H1 (cell line): ENCODE results near the gene NFIX. TPM values are rescaled to one million over a fixed set of nuclear protein-coding genes. Genes with fewer than 3 reads are reported as not detected.
A peak's percentile ranks its signal among the peaks of the same experiment; 100 is the strongest.

Experiments
- CTCF ChIA-PET: fragments of 300-600 bp; sonication (Branson Sonifier 250); formaldehyde crosslinking; loops from one replicate; lab custom pipeline; 2021; ENCODE audit not compliant: partially characterized antibody; lab: Charles Lee
- POLR2A ChIA-PET: fragments of 300-600 bp; sonication (Branson Sonifier 250); formaldehyde crosslinking; loops from one replicate; lab custom pipeline; 2021; ENCODE audit warnings: inconsistent platforms; ENCODE audit not compliant: partially characterized antibody; lab: Charles Lee
- DNase-seq, 2 experiments: peaks; one replicate each; pipeline versions ENCODE4 v3.0.0 to v3.0.0-alpha.2; 2010 to 2022; ENCODE audit warnings: low spot score in 2 of 2, low read depth in 1 of 2, mixed read lengths in 1 of 2
- FAIRE-seq: peaks from 2 replicates; lab custom pipeline; 2011; peaks lifted over from hg19 to GRCh38; lab: Jason Lieb, UNC
- H2AFZ ChIP-seq: 2 replicates; pipeline ENCODE4 v1.8.1; 2012; ENCODE audit warnings: low read length, inconsistent platforms
- H2AK5ac ChIP-seq: 2 replicates; pipeline ENCODE4 v1.6.1; 2013; ENCODE audit warnings: low read depth, low read length
- H2BK120ac ChIP-seq: replicated peaks from 2 replicates; pipeline ENCODE3; 2013; ENCODE audit warnings: low read depth, low read length, inconsistent platforms
- H2BK12ac ChIP-seq: 2 replicates; pipeline ENCODE4 v1.6.1; 2013; ENCODE audit warnings: low read depth, low read length
- H2BK15ac ChIP-seq: 2 replicates; pipeline ENCODE4 v1.6.1; 2013; ENCODE audit warnings: low read length
- H2BK20ac ChIP-seq: 2 replicates; pipeline ENCODE4 v1.6.1; 2013; ENCODE audit warnings: low read length
- H2BK5ac ChIP-seq: 2 replicates; pipeline ENCODE4 v1.6.1; 2013; ENCODE audit warnings: low read depth, low read length
- H3K14ac ChIP-seq: 2 replicates; pipeline ENCODE4 v1.6.1; 2013; ENCODE audit warnings: inconsistent platforms; ENCODE audit not compliant: insufficient read length
- H3K18ac ChIP-seq: 2 replicates; pipeline ENCODE4 v1.6.1; 2013; ENCODE audit warnings: low read length; ENCODE audit errors: extremely low read depth
- H3K23ac ChIP-seq: 2 replicates; pipeline ENCODE4 v1.6.1; 2013; ENCODE audit warnings: inconsistent platforms; ENCODE audit not compliant: insufficient read length
- H3K23me2 ChIP-seq: 2 replicates; pipeline ENCODE4 v1.6.1; 2013; ENCODE audit warnings: low read depth, low read length
- H3K27ac ChIP-seq: 2 replicates; pipeline ENCODE4 v1.6.1; 2011; ENCODE audit warnings: low read depth, low read length, inconsistent platforms
- H3K27me3 ChIP-seq, 4 experiments: replicated peaks in 1 of 4; 1 replicate in 1 of 4; 2 replicates in 3 of 4; pipeline versions ENCODE4 v1.6.1 to v1.8.1; 2011 to 2013; ENCODE audit warnings: low read length in 3 of 4, mild to moderate bottlenecking in 3 of 4, inconsistent platforms in 2 of 4, mixed read lengths in 2 of 4, moderate library complexity in 1 of 4; ENCODE audit not compliant: control insufficient read depth in 3 of 4, insufficient read depth in 3 of 4; ENCODE audit errors: extremely low read depth in 1 of 4
- H3K36me3 ChIP-seq, 4 experiments: 2 replicates each; pipeline versions ENCODE4 v1.6.1 to v1.8.1; 2011 to 2013; ENCODE audit warnings: mild to moderate bottlenecking in 4 of 4, low read length in 3 of 4, moderate library complexity in 2 of 4, control low read depth in 1 of 4, inconsistent platforms in 1 of 4; ENCODE audit not compliant: insufficient read depth in 4 of 4, control insufficient read depth in 2 of 4
- H3K4ac ChIP-seq: replicated peaks from 2 replicates; pipeline ENCODE3; 2013; ENCODE audit warnings: low read length, low read depth, mixed read lengths, inconsistent platforms; ENCODE audit not compliant: insufficient read length
- H3K4me1 ChIP-seq, 4 experiments: replicated peaks in 1 of 4; 1 replicate in 1 of 4; 2 replicates in 3 of 4; pipeline versions ENCODE4 v1.6.1 to v1.8.1; 2011 to 2013; ENCODE audit warnings: low read length in 3 of 4, inconsistent platforms in 2 of 4, mixed read lengths in 1 of 4; ENCODE audit not compliant: insufficient read depth in 4 of 4, control insufficient read depth in 3 of 4
- H3K4me2 ChIP-seq, 2 experiments: 2 replicates each; pipeline versions ENCODE4 v1.6.1 to v1.8.1; 2011 to 2013; ENCODE audit warnings: low read depth in 2 of 2, low read length in 2 of 2, control low read depth in 1 of 2, inconsistent platforms in 1 of 2, mild to moderate bottlenecking in 1 of 2; ENCODE audit not compliant: insufficient read depth in 1 of 2
- H3K4me3 ChIP-seq, 4 experiments: fragments of 200-600, 300-600 bp in 1 of 4; sonication (generic), shearing (Covaris generic), sonication (Bioruptor Twin) in 1 of 4; 2 replicates each; pipeline versions ENCODE4 v1.5.1 to v1.8.1; 2011 to 2016; ENCODE audit warnings: low read length in 4 of 4, low read depth in 3 of 4, control low read depth in 2 of 4, inconsistent platforms in 2 of 4, mild to moderate bottlenecking in 2 of 4, mixed read lengths in 1 of 4, moderate library complexity in 1 of 4; ENCODE audit not compliant: insufficient read depth in 2 of 4; ENCODE audit errors: extremely low read depth in 1 of 4
- H3K56ac ChIP-seq: replicated peaks from 2 replicates; pipeline ENCODE3; 2013; ENCODE audit warnings: low read depth, mild to moderate bottlenecking, mixed read lengths, low read length, inconsistent platforms; ENCODE audit not compliant: insufficient read length
- H3K79me1 ChIP-seq: 2 replicates; pipeline ENCODE4 v1.6.1; 2013; ENCODE audit warnings: low read depth, low read length, control low read depth
- H3K79me2 ChIP-seq, 2 experiments: 2 replicates each; pipeline versions ENCODE4 v1.6.1 to v1.8.1; 2012 to 2013; ENCODE audit warnings: low read length in 2 of 2, mild to moderate bottlenecking in 2 of 2, inconsistent platforms in 1 of 2; ENCODE audit not compliant: insufficient read depth in 2 of 2, control insufficient read depth in 1 of 2
- H3K9ac ChIP-seq, 4 experiments: replicated peaks in 1 of 4; 1 replicate in 1 of 4; 2 replicates in 3 of 4; pipeline versions ENCODE4 v1.6.1 to v1.8.1; 2011 to 2013; ENCODE audit warnings: low read depth in 3 of 4, low read length in 3 of 4, control low read depth in 2 of 4, mild to moderate bottlenecking in 2 of 4, moderate library complexity in 2 of 4, inconsistent platforms in 1 of 4; ENCODE audit errors: extremely low read depth in 1 of 4
- H3K9me3 ChIP-seq, 2 experiments: 2 replicates each; pipeline versions ENCODE4 v1.6.1 to v1.8.1; 2012 to 2013; ENCODE audit warnings: mild to moderate bottlenecking in 2 of 2, moderate library complexity in 2 of 2, control low read depth in 1 of 2, inconsistent platforms in 1 of 2, low read depth in 1 of 2, low read length in 1 of 2, mixed read lengths in 1 of 2; ENCODE audit not compliant: insufficient read depth in 2 of 2
- H4K20me1 ChIP-seq, 2 experiments: replicated peaks in 1 of 2; 2 replicates each; pipeline versions ENCODE3 to v1.8.1; 2011 to 2013; ENCODE audit warnings: inconsistent platforms in 2 of 2, low read length in 2 of 2, mild to moderate bottlenecking in 1 of 2; ENCODE audit not compliant: insufficient read depth in 2 of 2, control insufficient read depth in 1 of 2
- H4K5ac ChIP-seq: 2 replicates; pipeline ENCODE4 v1.6.1; 2013; ENCODE audit warnings: low read length, low read depth, mixed read lengths, inconsistent platforms; ENCODE audit not compliant: insufficient read length
- H4K8ac ChIP-seq: 2 replicates; pipeline ENCODE4 v1.8.0; 2013; ENCODE audit warnings: mild to moderate bottlenecking, moderate library complexity, low read length, inconsistent platforms; ENCODE audit not compliant: insufficient read depth; ENCODE audit errors: extremely low read depth
- H4K91ac ChIP-seq: replicated peaks from 2 replicates; pipeline ENCODE3; 2013; ENCODE audit warnings: low read length, mixed read lengths, inconsistent platforms; ENCODE audit not compliant: insufficient read length
- BACH1 ChIP-seq: IDR thresholded peaks from 2 replicates; pipeline ENCODE4 v1.6.1; 2012; ENCODE audit warnings: low read length, improper control_type of control experiment
- BCL11A ChIP-seq, 2 experiments: IDR thresholded peaks; one replicate each; pipeline ENCODE4 v1.6.1; 2011; ENCODE audit warnings: low read depth in 2 of 2, low read length in 2 of 2, mild to moderate bottlenecking in 2 of 2
- CHD2 ChIP-seq: IDR thresholded peaks from 2 replicates; pipeline ENCODE4 v1.6.1; 2012; ENCODE audit warnings: low read length, improper control_type of control experiment
- CREB1 ChIP-seq: IDR thresholded peaks from 2 replicates; pipeline ENCODE4 v1.6.1; 2012; ENCODE audit warnings: inconsistent platforms
- GABPA ChIP-seq: IDR thresholded peaks from 2 replicates; pipeline ENCODE4 v1.6.1; 2011; ENCODE audit warnings: mild to moderate bottlenecking, low read length, moderate library complexity, borderline replicate concordance; ENCODE audit not compliant: insufficient read depth
- HDAC2 ChIP-seq, 2 experiments: fragments of 300-600 bp in 1 of 2; sonication (generic) in 1 of 2; IDR thresholded peaks; 2 replicates each; pipeline ENCODE4 v1.6.1; 2011 to 2012; ENCODE audit warnings: low read depth in 2 of 2, low read length in 2 of 2, mild to moderate bottlenecking in 2 of 2, moderate library complexity in 2 of 2, borderline replicate concordance in 1 of 2, inconsistent platforms in 1 of 2
- HDAC6 ChIP-seq: IDR thresholded peaks from one replicate; pipeline ENCODE4 v1.7.1; 2012; ENCODE audit warnings: low read depth, mild to moderate bottlenecking, inconsistent platforms, low read length, moderate library complexity
- JUND ChIP-seq: IDR thresholded peaks from 2 replicates; pipeline ENCODE4 v1.6.1; 2011; ENCODE audit warnings: mild to moderate bottlenecking, improper control_type of control experiment, low read length
- MAFK ChIP-seq: IDR thresholded peaks from 2 replicates; pipeline ENCODE4 v1.6.1; 2012; ENCODE audit warnings: low read depth, mild to moderate bottlenecking, improper control_type of control experiment, low read length
- NANOG ChIP-seq: IDR thresholded peaks from 2 replicates; pipeline ENCODE4 v1.6.1; 2011; ENCODE audit warnings: low read length, low read depth, mild to moderate bottlenecking, inconsistent platforms; ENCODE audit not compliant: insufficient read depth, poor library complexity, severe bottlenecking
- POU5F1 ChIP-seq: IDR thresholded peaks from 2 replicates; pipeline ENCODE4 v1.6.1; 2011; ENCODE audit warnings: low read depth, mild to moderate bottlenecking, low read length, moderate library complexity
- RFX5 ChIP-seq: IDR thresholded peaks from 2 replicates; pipeline ENCODE4 v1.6.1; 2011; ENCODE audit warnings: low read depth, low read length, improper control_type of control experiment, borderline replicate concordance
- RXRA ChIP-seq: IDR thresholded peaks from 2 replicates; pipeline ENCODE4 v1.6.1; 2011; ENCODE audit warnings: low read depth, mild to moderate bottlenecking, low read length, moderate library complexity; ENCODE audit not compliant: insufficient read depth
- SRF ChIP-seq: IDR thresholded peaks from 2 replicates; pipeline ENCODE4 v1.6.1; 2011; ENCODE audit warnings: mild to moderate bottlenecking, low read depth, low read length, moderate library complexity
- WGBS, 2 experiments: shearing (Covaris generic) in 1 of 2; methylation state at CpG; one replicate each; pipeline versions ENCODE4 v1.1.6 to v1.1.7; 2013 to 2015; ENCODE audit warnings: low lambda C conversion rate in 2 of 2, mixed read lengths in 2 of 2, inconsistent platforms in 1 of 2, low coverage in 1 of 2, missing lambda C conversion rate in 1 of 2; ENCODE audit not compliant: insufficient replicate concordance in 2 of 2, insufficient coverage in 1 of 2, insufficient read length in 1 of 2; ENCODE audit errors: extremely low coverage in 1 of 2, missing lambda C conversion rate in 1 of 2; 5-methylcytosine and 5-hydroxymethylcytosine counted together
- polyA plus RNA-seq, 7 experiments: library from polyadenylated mRNA; depleted of rRNA in 3 of 7; stranded (reverse) in 5 of 7; unstranded in 2 of 7; fragments of >200 nt in 5 of 7; fragments of 200-250 nt in 2 of 7; gene quantifications; 1 replicate in 5 of 7; 2 replicates in 1 of 7; 4 replicates in 1 of 7; pipeline versions ENCODE4 v1.2.1 to v1.2.3, GENCODE V29; 2011 to 2013; ENCODE audit warnings: missing spikeins in 2 of 7, mixed read lengths in 2 of 7
- total RNA-seq: library from RNA; stranded (reverse); fragmentation: NEBNext Ultra II Directional; extraction: Animal tissue kit (Norgen Biotek cat#: 25700); gene quantifications from 2 replicates; pipeline ENCODE4 v1.2.1, GENCODE V29; 2021

NFIX gene
- total and polyA plus RNA-seq, 2 of the 8 experiments (the other 6 are each of a cell fraction or from before 2014, with no cell fraction given): 0.03 to 0.20 TPM

- Histone ChIP-seq H2AK5ac (no peak overlapping the region), H3K4ac (no peak overlapping the region), H4K5ac (peak overlapping the region; percentile 5), H3K9ac (no peak overlapping the region), H3K56ac (no peak overlapping the region), H2AFZ (no peak overlapping the region), H3K14ac (no peak overlapping the region), H2BK120ac (no peak overlapping the region), H3K23me2 (peaks cover 6% of the 10 kb centered on the region; the same call in 1 of the 2 replicates), H3K27me3 (peaks cover 16 to 34% (median 28%) of the 10 kb centered on the region in 4 experiments), H3K18ac (no peak overlapping the region), H3K9me3 (no peaks in the 10 kb centered on the region), H2BK15ac (no peak overlapping the region), H2BK20ac (no peak overlapping the region), H3K4me3 (no peak overlapping the region), H3K79me2 (no peaks in the 10 kb centered on the region), H4K91ac (no peak overlapping the region), H4K8ac (peak overlapping the region; percentile 57; the same call in 1 of the 2 replicates), H2BK12ac (no peak overlapping the region), H3K4me1 (peaks cover 0 to 23% (median 9%) of the 10 kb centered on the region in 4 experiments; a peak in 5 of 7 replicates), H3K79me1 (no peaks in the 10 kb centered on the region), H3K27ac (no peak overlapping the region), H2BK5ac (no peak overlapping the region), H3K36me3 (peaks cover under 1 to 11% (median 10%) of the 10 kb centered on the region in 4 experiments; a peak in 5 of 8 replicates), H4K20me1 (peaks cover 0 to 12% of the 10 kb centered on the region in 2 experiments), H3K4me2 (no peak overlapping the region), H3K23ac (no peak overlapping the region)
- no peak for FAIRE-seq
- ChIA-PET CTCF (interaction anchor here (0.6 to 5.0 kb wide), 25 partner anchors 9 to 467 kb away, joined by 3 to 47 read pairs (median 4); no protein-coding TSS in a partner anchor), POLR2A (interaction anchor here (0.9 to 11.6 kb wide), 10 partner anchors 9 to 149 kb away, joined by 3 to 141 read pairs (median 5); partner anchors contain the start of genes IER2, NACC1, STX10 and TRMT1)
- 47% methylated on average over 22 of the region's 33 CpGs; no CpG with 5 or more reads in 1 of the 2 experiments for WGBS, 2 experiments
- peak in 1 of 2 experiments; percentile 95 for DNase-seq
- TF ChIP-seq POU5F1: no peak
- TF ChIP-seq BCL11A (IDR thresholded peaks at IDR 0.05; ENCODE audit: low read depth in 2 of 2, low read length in 2 of 2): no peak
- no peak for TF ChIP-seq CHD2
- no peak for TF ChIP-seq CREB1
- TF ChIP-seq NANOG: no peak
- peak; percentile 33; the same call in 1 of the 2 replicates for TF ChIP-seq GABPA
- TF ChIP-seq JUND: no peak
- no peak for TF ChIP-seq RFX5
- no peak for TF ChIP-seq RXRA
- no peak for TF ChIP-seq HDAC2 (IDR thresholded peaks at IDR 0.05; ENCODE audit: borderline replicate concordance in 1 of 2, low read depth in 2 of 2, low read length in 2 of 2)
- TF ChIP-seq HDAC6: no peak
- no peak for TF ChIP-seq SRF
- no peak for TF ChIP-seq BACH1
- no peak for TF ChIP-seq MAFK
These were observed 109.1 kb downstream of the NFIX start for GRCh38 chr19:13104360-13104847.
